OCI-LY7 (cell line): ENCODE data around the gene CHMP4B. TPM values are rescaled to one million over a fixed set of nuclear protein-coding genes. Genes with fewer than 3 reads are reported as not detected.

Experiments used
- BruUV-seq: library from RNA; stranded (reverse); fragments of 400-500 nt; replicated peaks from 2 replicates; lab custom pipeline; 2021; lab: Mats Ljungman, UMichigan
- CTCF ChIA-PET: fragments of 300-600 bp; sonication (Branson Sonifier 250); formaldehyde crosslinking; loops from one replicate; lab custom pipeline; 2022; ENCODE audit warnings: antibody characterized with exemption; ENCODE audit not compliant: unreplicated experiment; lab: Charles Lee
- POLR2A ChIA-PET: fragments of 300-600 bp; sonication (Branson Sonifier 250); formaldehyde crosslinking; loops from one replicate; lab custom pipeline; 2022; ENCODE audit warnings: antibody characterized with exemption; lab: Charles Lee
- DNase-seq: peaks from one replicate; pipeline ENCODE4 v3.0.0-alpha.2; 2015; ENCODE audit warnings: low spot score
- H2AFZ ChIP-seq: fragments of 200-600 bp; sonication (generic), shearing (Covaris generic); 2 replicates; pipeline ENCODE4 v1.6.1; 2014; ENCODE audit warnings: mild to moderate bottlenecking, antibody characterized with exemption, low read length, moderate library complexity
- H3K27ac ChIP-seq: fragments of 200-600 bp; sonication (generic); 2 replicates; pipeline ENCODE4 v1.5.1; 2014; ENCODE audit warnings: mixed run types, low read depth, mild to moderate bottlenecking, moderate library complexity, low read length, inconsistent platforms; ENCODE audit not compliant: poor library complexity, severe bottlenecking
- H3K36me3 ChIP-seq: fragments of 200-600 bp; sonication (generic); 2 replicates; pipeline ENCODE4 v1.6.1; 2014; ENCODE audit warnings: mild to moderate bottlenecking, antibody characterized with exemption, low read length, moderate library complexity, mixed read lengths; ENCODE audit not compliant: insufficient read depth
- H3K4me1 ChIP-seq: fragments of 200-600 bp; sonication (generic); 2 replicates; pipeline ENCODE4 v1.5.1; 2014; ENCODE audit warnings: mild to moderate bottlenecking, low read length; ENCODE audit not compliant: insufficient read depth, poor library complexity, severe bottlenecking
- H3K4me2 ChIP-seq: fragments of 200-600 bp; sonication (generic); 2 replicates; pipeline ENCODE4 v1.6.1; 2014; ENCODE audit warnings: mild to moderate bottlenecking, low read length
- H3K4me3 ChIP-seq: fragments of 200-600 bp; sonication (generic); 2 replicates; pipeline ENCODE4 v1.5.1; 2014; ENCODE audit warnings: mild to moderate bottlenecking, low read depth, low read length; ENCODE audit not compliant: poor library complexity, severe bottlenecking
- H3K79me2 ChIP-seq: fragments of 200-600 bp; sonication (generic); 2 replicates; pipeline ENCODE4 v1.6.1; 2016; ENCODE audit warnings: low read depth, mild to moderate bottlenecking, low read length, moderate library complexity, mixed read lengths; ENCODE audit not compliant: insufficient read depth
- H3K9me2 ChIP-seq: fragments of 200-600 bp; sonication (generic); 2 replicates; pipeline ENCODE4 v1.6.1; 2016; ENCODE audit warnings: mild to moderate bottlenecking, low read length, mixed read lengths; ENCODE audit not compliant: insufficient read depth
- H3K9me3 ChIP-seq: fragments of 200-600 bp; sonication (generic); 2 replicates; pipeline ENCODE4 v1.6.1; 2014; ENCODE audit warnings: mild to moderate bottlenecking, mixed run types, low read length, mixed read lengths
- H4K20me1 ChIP-seq: fragments of 200-600 bp; sonication (generic); 2 replicates; pipeline ENCODE4 v1.6.1; 2014; ENCODE audit warnings: mild to moderate bottlenecking, antibody characterized with exemption, low read length, moderate library complexity, mixed read lengths; ENCODE audit not compliant: insufficient read depth
- EZH2phosphoT487 ChIP-seq: fragments of 200-600 bp; sonication (generic); IDR thresholded peaks from 2 replicates; pipeline ENCODE4 v1.6.1; 2018; ENCODE audit warnings: low read depth, borderline replicate concordance, mild to moderate bottlenecking, mixed run types, antibody characterized with exemption, low read length, moderate library complexity, mixed read lengths
- intact Hi-C: fragments of 100-400 bp; cut with micrococcal nuclease; formaldehyde crosslinking; loops from one replicate; pipeline ENCODE4 v1.10.0; 2022; ENCODE audit not compliant: unreplicated experiment
- total RNA-seq, 2 experiments: library from RNA; depleted of rRNA in 1 of 2; stranded (reverse); fragments of >200 nt in 1 of 2; shearing (Covaris generic) in 1 of 2; gene quantifications; 2 replicates each; pipeline ENCODE4 v1.2.3, GENCODE V29; 2014 to 2022
- TF ChIP-seq, protein P1 (sequence below): fragments of 200-600 bp; sonication (generic); conservative IDR thresholded peaks from 2 replicates; pipeline ENCODE4 v1.5.1; 2014; ENCODE audit warnings: mild to moderate bottlenecking, antibody characterized with exemption, low read length, moderate library complexity, mixed read lengths

CHMP4B gene
- total RNA-seq, 2 experiments from 2014 or later: 32.4 to 84.2 TPM

DNA sequence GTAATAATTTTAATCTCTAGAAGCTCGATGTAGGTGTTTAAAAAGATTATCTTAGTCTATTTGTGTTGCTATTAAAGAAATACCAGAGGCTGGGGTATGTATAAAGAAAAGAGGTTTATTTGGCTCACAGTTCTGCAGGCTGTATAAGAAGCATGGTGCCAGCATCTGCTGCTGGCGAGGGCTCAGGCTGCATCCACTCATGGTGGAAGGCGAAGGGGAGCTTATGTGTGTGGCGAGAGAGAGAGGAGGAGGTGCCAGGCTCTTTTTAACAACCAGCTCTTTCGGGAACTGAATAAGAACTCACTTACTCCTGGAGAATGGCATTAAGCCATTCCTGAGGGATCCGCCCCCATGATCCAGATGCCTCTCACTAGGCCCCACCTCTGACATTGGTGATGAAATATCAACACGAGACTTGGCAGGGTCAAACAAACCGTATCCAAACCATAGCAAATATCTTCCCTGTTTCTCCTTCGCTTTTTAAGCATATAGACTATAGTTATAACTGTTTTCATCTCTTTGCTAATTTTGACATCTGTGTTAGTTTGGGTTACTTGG, 24.5 kb downstream of the CHMP4B start:
- ChIA-PET CTCF (no interaction called here), POLR2A (interaction anchor here (0.5 to 1.1 kb wide), 6 partner anchors 10 to 1305 kb away, joined by 3 to 6 read pairs (median 3); no protein-coding TSS in a partner anchor)
- Histone ChIP-seq H3K4me2 (no peak overlapping the region), H3K79me2 (peaks cover 73% of the 10 kb centered on the region), H3K4me1 (peaks cover 29% of the 10 kb centered on the region), H2AFZ (no peak overlapping the region), H4K20me1 (no peaks in the 10 kb centered on the region), H3K9me2 (no peaks in the 10 kb centered on the region), H3K9me3 (peaks cover 12% of the 10 kb centered on the region; the same call in 1 of the 2 replicates), H3K27ac (no peak overlapping the region), H3K36me3 (peaks cover 50% of the 10 kb centered on the region), H3K4me3 (no peak overlapping the region)
- TF ChIP-seq, protein P1, sequence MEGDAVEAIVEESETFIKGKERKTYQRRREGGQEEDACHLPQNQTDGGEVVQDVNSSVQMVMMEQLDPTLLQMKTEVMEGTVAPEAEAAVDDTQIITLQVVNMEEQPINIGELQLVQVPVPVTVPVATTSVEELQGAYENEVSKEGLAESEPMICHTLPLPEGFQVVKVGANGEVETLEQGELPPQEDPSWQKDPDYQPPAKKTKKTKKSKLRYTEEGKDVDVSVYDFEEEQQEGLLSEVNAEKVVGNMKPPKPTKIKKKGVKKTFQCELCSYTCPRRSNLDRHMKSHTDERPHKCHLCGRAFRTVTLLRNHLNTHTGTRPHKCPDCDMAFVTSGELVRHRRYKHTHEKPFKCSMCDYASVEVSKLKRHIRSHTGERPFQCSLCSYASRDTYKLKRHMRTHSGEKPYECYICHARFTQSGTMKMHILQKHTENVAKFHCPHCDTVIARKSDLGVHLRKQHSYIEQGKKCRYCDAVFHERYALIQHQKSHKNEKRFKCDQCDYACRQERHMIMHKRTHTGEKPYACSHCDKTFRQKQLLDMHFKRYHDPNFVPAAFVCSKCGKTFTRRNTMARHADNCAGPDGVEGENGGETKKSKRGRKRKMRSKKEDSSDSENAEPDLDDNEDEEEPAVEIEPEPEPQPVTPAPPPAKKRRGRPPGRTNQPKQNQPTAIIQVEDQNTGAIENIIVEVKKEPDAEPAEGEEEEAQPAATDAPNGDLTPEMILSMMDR: no peak
- TF ChIP-seq EZH2phosphoT487: no peak
- no peak for DNase-seq
- BruUV-seq: no TSS peak
- intact Hi-C loops: no loop called here

DNA sequence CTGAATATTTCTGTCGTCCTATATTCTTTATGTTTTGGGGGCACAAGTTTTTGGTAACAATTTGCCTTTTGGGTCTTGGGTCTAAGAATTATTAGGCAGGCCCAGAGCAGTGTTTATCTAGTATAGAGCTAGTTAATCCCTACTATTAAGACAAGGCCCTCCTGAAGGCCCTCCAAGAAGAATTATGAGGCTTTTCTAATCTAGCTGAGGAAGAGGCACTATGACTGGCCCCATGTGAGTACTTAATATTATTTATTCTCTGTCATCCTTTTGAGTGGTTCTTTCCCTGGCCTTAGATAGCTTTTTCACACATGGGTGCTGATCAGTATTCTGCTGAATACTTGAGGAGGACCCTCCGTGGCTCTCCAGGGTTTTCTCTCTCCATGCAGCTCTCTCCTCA, 25.1 kb downstream of the CHMP4B start:
- DNase-seq: no peak
- peaks cover 29% of the 10 kb centered on the region for H3K4me1 ChIP-seq
- peaks cover 12% of the 10 kb centered on the region; the same call in 1 of the 2 replicates for H3K9me3 ChIP-seq
- H4K20me1 ChIP-seq: no peaks in the 10 kb centered on the region
- no peak overlapping the region for H2AFZ ChIP-seq
- H3K27ac ChIP-seq: no peak overlapping the region
- intact Hi-C loops: no loop called here
- no TSS peak for BruUV-seq
- TF ChIP-seq, protein P1: no peak
- TF ChIP-seq EZH2phosphoT487: no peak
- ChIA-PET POLR2A (interaction anchor here (0.5 to 1.1 kb wide), 4 partner anchors 10 to 1304 kb away, joined by 3 to 6 read pairs (median 4); no protein-coding TSS in a partner anchor), CTCF (interaction anchor here (0.9 kb wide), 1 partner anchor 27 kb away, joined by 3 read pairs; no protein-coding TSS in a partner anchor)
- H3K9me2 ChIP-seq: no peaks in the 10 kb centered on the region
- H3K4me3 ChIP-seq: no peak overlapping the region
- peaks cover 79% of the 10 kb centered on the region for H3K79me2 ChIP-seq
- H3K36me3 ChIP-seq: peaks cover 49% of the 10 kb centered on the region
- no peak overlapping the region for H3K4me2 ChIP-seq
